ENCODE results near the gene PCSK5.

The PCSK5 gene

GRCh38 chr9:76374783-76375559, 484.5 kb downstream of the PCSK5 start:
- FAIRE-seq: no peak

DNA sequence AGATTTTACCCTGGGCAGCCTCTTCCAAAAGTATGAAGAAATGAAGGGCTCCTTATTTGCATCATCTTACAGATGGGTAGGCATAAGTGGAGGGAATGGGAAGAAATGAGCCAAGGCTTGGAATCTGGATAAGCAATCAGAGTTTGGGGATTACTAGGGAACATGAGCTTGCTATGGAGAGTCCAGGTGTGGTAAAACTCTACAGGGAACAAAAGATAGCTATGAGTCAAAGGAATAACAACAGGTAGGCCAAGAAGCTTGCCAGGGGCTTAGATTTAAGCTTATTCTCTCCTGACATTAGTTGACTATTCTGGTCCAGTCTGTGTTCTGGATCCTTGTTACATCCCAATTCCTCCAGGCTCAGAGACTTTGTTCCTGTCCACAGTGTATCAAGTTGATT, 487.3 kb downstream of the PCSK5 start:
- DNase-seq (ENCODE audit: low spot score): no peak
- no peak for FAIRE-seq

More at GRCh38 chr9:76374783-76375559, 484.5 kb downstream of the PCSK5 start:
- peak; percentile 82 for DNase-seq (ENCODE audit: low spot score)

GRCh38 chr9:76378367-76379073, 488.0 kb downstream of the PCSK5 start:
- FAIRE-seq (no peak), DNase-seq (ENCODE audit: low spot score) (no peak)

DNA sequence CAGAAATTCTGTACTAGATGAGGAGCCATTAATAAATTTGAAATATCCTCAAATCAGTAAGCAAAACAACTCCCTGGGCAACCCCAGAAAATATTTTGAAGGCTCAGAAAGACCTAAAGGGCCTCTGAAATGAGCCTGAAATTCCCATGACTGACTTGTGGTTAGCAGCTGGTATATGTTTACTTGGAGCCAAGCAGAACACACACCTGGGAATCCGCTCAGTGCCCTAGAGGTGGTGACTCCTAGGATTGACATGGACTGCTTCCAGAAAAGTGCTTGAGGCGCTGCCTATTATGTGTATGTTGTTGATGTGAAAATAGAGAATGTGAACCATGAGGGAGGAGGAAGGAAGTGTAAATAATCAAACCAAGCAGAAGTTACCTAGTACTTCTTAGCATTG, 489.0 kb downstream of the PCSK5 start:
- FAIRE-seq (no peak), DNase-seq (ENCODE audit: low spot score) (peak; percentile 18)

DNA sequence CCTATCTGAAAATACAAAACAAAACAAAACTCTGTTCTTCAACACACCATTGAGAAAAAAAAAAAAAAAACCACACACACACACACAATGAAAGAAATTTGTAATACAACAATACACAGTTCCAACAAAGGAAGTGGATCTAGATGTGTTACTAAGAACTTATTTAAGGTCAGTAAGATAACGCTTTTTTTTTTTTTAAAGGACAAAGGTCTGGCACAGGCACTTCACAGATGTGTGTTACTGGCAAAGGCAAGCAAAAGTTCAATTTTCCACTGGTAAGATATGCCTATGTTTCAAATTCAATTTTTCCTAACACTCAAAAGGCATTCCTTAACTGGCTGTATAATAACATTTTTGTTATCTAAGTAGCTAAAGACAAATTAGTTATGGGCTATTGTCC, 500.2 kb downstream of the PCSK5 start:
- DNase-seq (ENCODE audit: low spot score) (no peak), FAIRE-seq (no peak)

DNA sequence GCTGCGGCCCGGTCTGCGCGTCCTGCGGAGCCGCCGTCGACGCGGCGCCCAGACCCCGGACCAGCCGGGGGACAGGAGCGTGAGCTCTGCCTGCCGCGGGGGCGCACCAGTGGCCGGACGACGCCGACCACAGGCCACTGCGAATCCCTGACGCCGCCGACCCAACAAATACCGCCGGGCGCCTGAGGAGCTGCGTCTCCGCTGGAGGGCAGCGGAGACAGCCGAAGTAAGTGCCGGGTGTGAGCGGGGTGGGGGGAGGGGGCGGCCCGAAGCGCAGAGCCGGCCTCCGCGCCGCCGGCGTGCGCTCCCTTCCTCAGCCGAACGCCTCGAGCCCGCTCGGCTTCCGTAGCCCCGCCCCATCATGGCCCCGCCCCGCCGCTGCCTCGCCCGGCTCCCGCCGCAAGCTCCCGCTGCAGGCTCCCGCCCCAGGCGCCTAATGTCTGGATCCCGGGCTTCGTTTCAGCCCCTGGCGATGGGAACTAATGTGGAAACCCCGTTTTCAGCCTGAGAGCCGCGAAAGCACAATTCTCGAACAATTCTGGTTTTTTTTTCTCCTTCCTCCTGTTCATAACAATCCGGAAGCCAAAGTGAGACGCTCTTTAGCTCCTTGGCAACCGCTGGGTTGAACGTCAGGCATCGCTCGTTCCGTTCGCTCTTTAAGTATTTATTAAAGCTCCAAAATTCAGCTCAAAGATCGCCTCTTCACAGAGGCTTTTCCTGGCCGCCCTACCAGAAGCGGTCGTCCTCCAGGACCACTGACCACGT, 503.9 kb downstream of the PCSK5 start, which contains the start of gene RFK:
TSS of gene RFK (minus strand) at position 232 of the 765 bp plus-strand sequence. CDS start 255 bp downstream, outside the sequence.
- no peak for FAIRE-seq

GRCh38 chr9:76394960-76395252, 504.4 kb downstream of the PCSK5 start:
- DNase-seq (ENCODE audit: low spot score) (peak; percentile 58), FAIRE-seq (no peak)

More for the DNA sequence above, 503.9 kb downstream of the PCSK5 start, which contains the start of gene RFK:
- peak; percentile 88 for DNase-seq (ENCODE audit: low spot score)

GRCh38 chr9:76395381-76395780, 504.9 kb downstream of the PCSK5 start:
- DNase-seq (ENCODE audit: low spot score) (no peak), FAIRE-seq (no peak)

GRCh38 chr9:76396144-76396543, 505.7 kb downstream of the PCSK5 start:
- no peak for FAIRE-seq
- no peak for DNase-seq (ENCODE audit: low spot score)

DNA sequence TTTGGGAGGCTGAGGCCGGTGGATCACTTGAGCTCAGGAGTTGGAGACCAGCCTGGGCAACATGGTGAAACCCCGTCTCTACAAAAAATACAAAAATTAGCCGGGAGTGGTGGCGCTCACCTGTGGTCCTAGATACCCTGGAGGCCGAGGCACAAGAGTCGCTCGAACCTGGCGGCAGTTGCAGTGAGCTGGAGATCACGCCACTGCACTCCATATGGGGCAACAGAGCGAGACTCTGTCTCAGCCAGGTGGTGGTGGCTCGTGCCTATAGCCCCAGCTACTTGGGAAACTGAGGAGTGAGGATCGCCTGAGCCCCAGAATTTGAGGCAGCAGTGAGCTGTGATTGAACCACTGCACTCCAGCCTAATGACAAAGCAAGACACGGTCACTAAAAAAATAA, 506.1 kb downstream of the PCSK5 start:
- DNase-seq (ENCODE audit: low spot score) (no peak), FAIRE-seq (no peak)

GRCh38 chr9:76399856-76400255, 509.4 kb downstream of the PCSK5 start:
- FAIRE-seq: no peak
- no peak for DNase-seq (ENCODE audit: low spot score)

DNA sequence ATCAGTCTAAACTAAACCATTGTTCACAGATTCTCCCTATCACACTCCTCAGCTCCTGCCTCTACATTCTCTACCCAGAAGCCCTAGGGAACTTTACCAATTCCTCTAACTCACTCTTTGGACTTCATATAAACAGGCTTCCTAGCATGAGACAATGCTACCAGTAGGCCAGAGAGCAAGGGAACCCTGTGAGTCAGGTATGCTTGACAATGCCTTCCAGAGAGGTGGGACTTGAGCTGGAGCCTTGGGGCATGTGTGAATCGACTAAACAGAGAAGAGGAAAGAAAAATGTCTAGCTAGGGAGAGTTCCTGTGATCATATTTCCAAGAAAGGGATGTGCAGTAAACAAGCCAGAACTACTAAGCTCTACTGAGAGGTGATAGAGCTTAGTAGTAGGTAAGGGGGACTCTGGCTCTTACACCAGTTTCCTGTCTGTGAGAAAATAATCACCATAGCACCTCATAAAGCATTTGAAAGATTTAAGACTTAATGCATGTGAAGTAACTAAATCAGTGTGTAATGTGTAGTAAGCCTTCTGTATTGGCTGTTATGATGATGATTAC, 510.1 kb downstream of the PCSK5 start:
- no peak for FAIRE-seq
- no peak for DNase-seq (ENCODE audit: low spot score)

DNA sequence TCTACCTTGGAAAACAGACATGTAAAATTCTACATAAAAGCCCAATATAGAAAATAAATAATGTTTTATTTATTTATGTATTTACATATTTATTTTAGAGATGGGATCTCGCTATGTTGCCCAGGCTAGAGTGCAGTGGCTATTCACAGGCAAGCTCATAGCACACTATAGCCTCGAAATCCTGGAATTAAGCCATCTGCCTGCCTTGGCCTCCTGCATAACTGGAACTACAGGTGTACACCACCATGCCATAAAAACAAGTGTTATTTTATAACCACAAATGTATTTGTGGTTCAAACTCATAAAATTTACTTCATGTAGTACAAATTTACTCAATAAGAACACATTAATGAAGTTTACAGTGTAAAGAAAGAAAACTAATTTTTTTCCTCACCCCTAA, 510.7 kb downstream of the PCSK5 start:
- DNase-seq (ENCODE audit: low spot score) (no peak), FAIRE-seq (no peak)

DNA sequence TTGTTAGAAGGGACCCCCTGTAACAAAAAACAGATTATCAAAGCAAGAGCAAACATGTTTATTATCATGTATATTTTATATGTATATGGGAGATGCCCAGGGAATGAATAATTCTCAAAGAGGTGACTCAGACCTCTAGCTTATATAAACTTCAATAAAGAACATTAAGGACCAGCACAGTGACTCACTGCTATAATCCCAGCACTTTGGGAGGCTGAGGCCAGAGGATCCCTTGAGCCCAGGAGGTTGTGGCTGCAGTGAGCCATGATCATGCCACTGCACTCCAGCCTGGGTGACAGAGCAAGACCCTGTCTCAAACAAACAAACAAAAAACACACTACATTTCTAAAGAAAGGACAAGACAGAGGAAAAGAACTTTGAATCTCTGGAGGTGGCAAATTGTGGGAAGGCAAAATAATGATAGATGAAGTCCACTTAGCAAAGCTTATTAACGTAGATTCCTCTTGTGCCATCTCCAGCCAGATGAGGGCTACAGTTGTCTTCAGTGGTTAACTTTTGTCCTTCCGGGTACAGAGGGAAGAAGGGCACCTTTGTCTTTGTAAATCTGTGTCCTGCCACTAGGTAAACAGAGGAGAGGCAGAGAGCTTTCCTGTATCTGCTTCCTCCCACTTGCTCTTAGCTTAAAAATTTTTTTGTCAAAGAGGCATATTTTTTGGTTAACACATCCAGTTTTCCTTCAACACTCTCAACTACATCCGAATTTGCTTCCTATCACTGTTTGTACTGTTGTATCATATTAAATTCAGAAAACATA, 511.3 kb downstream of the PCSK5 start:
- DNase-seq (ENCODE audit: low spot score) (peak; percentile 22), FAIRE-seq (no peak)

DNA sequence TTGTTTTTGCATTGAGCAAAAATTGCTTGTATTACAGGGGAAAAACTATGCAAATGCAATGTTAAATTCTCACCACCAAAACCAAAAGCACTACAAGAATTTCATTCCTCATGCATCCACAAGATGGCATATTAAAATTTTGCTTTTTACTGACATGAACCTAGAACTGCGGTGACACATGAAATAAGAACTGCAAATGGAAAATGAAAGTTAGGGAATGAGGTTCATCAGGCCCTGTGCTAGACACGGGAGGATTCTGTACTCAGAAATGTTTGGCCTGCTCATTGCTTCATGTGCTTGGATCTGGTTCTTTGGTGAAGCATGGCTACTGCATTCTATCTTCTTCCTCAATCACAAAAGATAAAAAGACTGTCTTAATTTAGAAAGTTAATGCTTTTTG, 512.9 kb downstream of the PCSK5 start:
- peak; percentile 96 for FAIRE-seq
- peak; percentile 86 for DNase-seq (ENCODE audit: low spot score)

DNA sequence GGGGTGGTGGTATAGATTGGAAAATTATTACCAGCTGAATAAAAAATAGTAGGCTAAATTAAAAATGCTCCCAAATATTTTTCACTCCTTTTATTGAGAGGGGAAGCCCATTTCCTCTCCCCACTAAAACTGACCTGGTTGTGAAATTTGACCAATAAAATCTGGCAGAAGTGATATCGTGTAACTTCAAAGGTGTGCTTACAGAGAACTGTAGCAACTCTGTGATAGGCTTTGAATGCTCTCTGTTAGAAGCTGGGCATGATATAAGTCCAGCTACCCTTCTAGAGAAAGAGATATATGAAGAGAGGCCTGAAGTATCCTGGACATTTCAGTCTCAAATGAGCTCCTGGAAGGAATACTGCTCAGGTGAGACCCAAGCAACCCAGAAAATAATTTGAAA, 513.9 kb downstream of the PCSK5 start:
- FAIRE-seq (no peak), DNase-seq (ENCODE audit: low spot score) (no peak)

- DNase-seq (ENCODE audit: low spot score) (no peak), FAIRE-seq (no peak)
Measured at GRCh38 chr9:76405340-76405739, 514.9 kb downstream of the PCSK5 start.

- DNase-seq (ENCODE audit: low spot score): no peak
- FAIRE-seq: no peak
Measured at GRCh38 chr9:76405868-76406267, 515.4 kb downstream of the PCSK5 start.

Measured in RCC 7860 (cell line).